Effector memory CD8-positive, alpha-beta T cell (primary cell): Measurements from ENCODE around the gene MYH6.

Experiments used
- ATAC-seq: fragments of 150-1000 bp; cut with Tn5 transposase; replicated peaks from 2 replicates; pipeline ENCODE4 v1.10.0; 2021; ENCODE audit warnings: mild to moderate bottlenecking, moderate library complexity
- DNase-seq, 3 experiments: peaks; one replicate each; pipeline ENCODE4 v3.0.0; 2021
- H3K27ac Mint-ChIP-seq, 2 donors: one replicate each; pipeline ENCODE4 v1.8.0; 2022; ENCODE audit warnings: mild to moderate bottlenecking in 2 of 2, mixed read lengths in 2 of 2, moderate library complexity in 2 of 2
- H3K27me3 Mint-ChIP-seq, 2 donors: one replicate each; pipeline ENCODE4 v1.8.0; 2022; ENCODE audit warnings: mixed read lengths in 2 of 2
- H3K36me3 Mint-ChIP-seq: one replicate; pipeline ENCODE4 v1.8.0; 2022; ENCODE audit warnings: mild to moderate bottlenecking, moderate library complexity, mixed read lengths; ENCODE audit not compliant: insufficient read depth
- H3K4me1 Mint-ChIP-seq, 2 donors: one replicate each; pipeline ENCODE4 v1.8.0; 2022; ENCODE audit warnings: low read depth in 2 of 2, mixed read lengths in 2 of 2
- H3K4me3 Mint-ChIP-seq, 2 donors: one replicate each; pipeline ENCODE4 v1.8.0; 2022; ENCODE audit warnings: mild to moderate bottlenecking in 2 of 2, mixed read lengths in 2 of 2, moderate library complexity in 2 of 2
- H3K9me3 Mint-ChIP-seq, 2 donors: one replicate each; pipeline ENCODE4 v1.8.0; 2022; ENCODE audit warnings: mixed read lengths in 2 of 2

MYH6 gene

GRCh38 chr14:23365036-23365731 lies 42.9 kb downstream of the MYH6 start, which contains the start of gene EFS:
Gene EFS, minus strand, starts transcription at chr14:23365172. Its CDS starts 147 bp downstream, at chr14:23365025.
- no peak for ATAC-seq

GRCh38 chr14:23364164-23365035 lies 43.7 kb downstream of the MYH6 start:
- no peak overlapping the region for H3K27ac Mint-ChIP-seq

More at GRCh38 chr14:23365036-23365731, 42.9 kb downstream of the MYH6 start, which contains the start of gene EFS:
- H3K27me3 Mint-ChIP-seq = peaks cover 22 to 48% of the 10 kb centered on the region in 2 donors
- peaks cover 4% of the 10 kb centered on the region for H3K36me3 Mint-ChIP-seq
- no peaks in the 10 kb centered on the region for H3K4me1 Mint-ChIP-seq
- no peak within 1 kb of the TSS for H3K4me3 Mint-ChIP-seq
- no peaks in the 10 kb centered on the region for H3K9me3 Mint-ChIP-seq
- no peak for DNase-seq
- no peak within 1 kb of the TSS for H3K27ac Mint-ChIP-seq

GRCh38 chr14:23362200-23362599 lies 45.9 kb downstream of the MYH6 start:
- DNase-seq (no peak), ATAC-seq (no peak)
- Mint-ChIP-seq H3K27ac (no peak overlapping the region), H3K36me3 (peaks cover 4% of the 10 kb centered on the region), H3K27me3 (peaks cover 22 to 48% of the 10 kb centered on the region in 2 donors), H3K4me3 (no peak overlapping the region), H3K4me1 (no peaks in the 10 kb centered on the region), H3K9me3 (no peaks in the 10 kb centered on the region)

More at GRCh38 chr14:23364164-23365035, 43.7 kb downstream of the MYH6 start:
- no peak for ATAC-seq
- H3K4me1 Mint-ChIP-seq = no peaks in the 10 kb centered on the region
- no peak for DNase-seq
- no peak overlapping the region for H3K4me3 Mint-ChIP-seq
- no peaks in the 10 kb centered on the region for H3K9me3 Mint-ChIP-seq
- H3K27me3 Mint-ChIP-seq = peaks cover 22 to 56% of the 10 kb centered on the region in 2 donors
- peaks cover 4% of the 10 kb centered on the region for H3K36me3 Mint-ChIP-seq

- no peak overlapping the region for H3K27ac Mint-ChIP-seq
- no peak overlapping the region for H3K4me3 Mint-ChIP-seq
- H3K36me3 Mint-ChIP-seq = peaks cover 4% of the 10 kb centered on the region
- H3K27me3 Mint-ChIP-seq = peaks cover 18 to 44% of the 10 kb centered on the region in 2 donors
- H3K4me1 Mint-ChIP-seq = no peaks in the 10 kb centered on the region
- DNase-seq = no peak
- no peaks in the 10 kb centered on the region for H3K9me3 Mint-ChIP-seq
- no peak for ATAC-seq
Measured at GRCh38 chr14:23361763-23362162, 46.3 kb downstream of the MYH6 start.

GRCh38 chr14:23361320-23361719 lies 46.8 kb downstream of the MYH6 start:
- H3K4me1 Mint-ChIP-seq = no peaks in the 10 kb centered on the region
- peaks cover 18 to 43% of the 10 kb centered on the region in 2 donors for H3K27me3 Mint-ChIP-seq
- ATAC-seq = no peak
- H3K4me3 Mint-ChIP-seq = no peak overlapping the region
- DNase-seq = no peak
- no peaks in the 10 kb centered on the region for H3K9me3 Mint-ChIP-seq
- peaks cover 4% of the 10 kb centered on the region for H3K36me3 Mint-ChIP-seq
- H3K27ac Mint-ChIP-seq = no peak overlapping the region

- Mint-ChIP-seq H3K4me3 (no peak overlapping the region), H3K36me3 (peaks cover 4% of the 10 kb centered on the region), H3K27me3 (peaks cover 26 to 48% of the 10 kb centered on the region in 2 donors), H3K4me1 (no peaks in the 10 kb centered on the region), H3K27ac (no peak overlapping the region), H3K9me3 (no peaks in the 10 kb centered on the region)
- no peak for DNase-seq
- no peak for ATAC-seq
Measured at GRCh38 chr14:23360496-23360895, 47.6 kb downstream of the MYH6 start.

GRCh38 chr14:23359722-23360447 lies 48.2 kb downstream of the MYH6 start:
- ATAC-seq (no peak), DNase-seq (no peak)
- H3K4me3 Mint-ChIP-seq = no peak overlapping the region
- no peaks in the 10 kb centered on the region for H3K9me3 Mint-ChIP-seq
- H3K27me3 Mint-ChIP-seq = peaks cover 31 to 51% of the 10 kb centered on the region in 2 donors
- no peaks in the 10 kb centered on the region for H3K4me1 Mint-ChIP-seq
- peaks cover 4% of the 10 kb centered on the region for H3K36me3 Mint-ChIP-seq
- no peak overlapping the region for H3K27ac Mint-ChIP-seq

- H3K9me3 Mint-ChIP-seq = no peaks in the 10 kb centered on the region
- no peak for DNase-seq
- no peak for ATAC-seq
- H3K4me3 Mint-ChIP-seq = no peak overlapping the region
- no peak overlapping the region for H3K27ac Mint-ChIP-seq
- H3K36me3 Mint-ChIP-seq = peaks cover 4% of the 10 kb centered on the region
- H3K4me1 Mint-ChIP-seq = no peaks in the 10 kb centered on the region
- H3K27me3 Mint-ChIP-seq = peaks cover 31 to 51% of the 10 kb centered on the region in 2 donors
Measured at GRCh38 chr14:23359167-23359626, 48.9 kb downstream of the MYH6 start.

GRCh38 chr14:23358553-23359166 lies 49.4 kb downstream of the MYH6 start:
- no peak for DNase-seq
- Mint-ChIP-seq H3K4me3 (no peak overlapping the region), H3K27ac (no peak overlapping the region), H3K36me3 (peaks cover 4% of the 10 kb centered on the region), H3K4me1 (no peaks in the 10 kb centered on the region), H3K27me3 (peaks cover 36 to 51% of the 10 kb centered on the region in 2 donors), H3K9me3 (no peaks in the 10 kb centered on the region)
- ATAC-seq = no peak

GRCh38 chr14:23358042-23358441 lies 50.0 kb downstream of the MYH6 start:
- peaks cover 4% of the 10 kb centered on the region for H3K36me3 Mint-ChIP-seq
- peaks cover 42 to 57% of the 10 kb centered on the region in 2 donors for H3K27me3 Mint-ChIP-seq
- H3K9me3 Mint-ChIP-seq = no peaks in the 10 kb centered on the region
- H3K4me3 Mint-ChIP-seq = no peak overlapping the region
- ATAC-seq = no peak
- no peak overlapping the region for H3K27ac Mint-ChIP-seq
- peaks cover 0 to under 1% of the 10 kb centered on the region in 2 donors for H3K4me1 Mint-ChIP-seq
- no peak for DNase-seq

GRCh38 chr14:23357261-23357660 lies 50.8 kb downstream of the MYH6 start:
- no peaks in the 10 kb centered on the region for H3K9me3 Mint-ChIP-seq
- no peak for ATAC-seq
- H3K4me3 Mint-ChIP-seq = no peak overlapping the region
- peaks cover 3% of the 10 kb centered on the region for H3K36me3 Mint-ChIP-seq
- no peak overlapping the region for H3K27ac Mint-ChIP-seq
- H3K4me1 Mint-ChIP-seq = peaks cover 0 to 3% of the 10 kb centered on the region in 2 donors
- peaks cover 46 to 62% of the 10 kb centered on the region in 2 donors for H3K27me3 Mint-ChIP-seq
- no peak for DNase-seq

GRCh38 chr14:23356662-23357061 lies 51.4 kb downstream of the MYH6 start:
- peaks cover 46 to 63% of the 10 kb centered on the region in 2 donors for H3K27me3 Mint-ChIP-seq
- H3K4me1 Mint-ChIP-seq = peaks cover 0 to 3% of the 10 kb centered on the region in 2 donors
- no peaks in the 10 kb centered on the region for H3K9me3 Mint-ChIP-seq
- ATAC-seq = no peak
- no peak overlapping the region for H3K4me3 Mint-ChIP-seq
- H3K36me3 Mint-ChIP-seq = peaks cover 3% of the 10 kb centered on the region
- DNase-seq = no peak
- peak overlapping the region in 1 of 2 donors; percentile 6 for H3K27ac Mint-ChIP-seq
